Subcutaneous adipose tissue (tissue), 4 donors: ENCODE results near the gene LIPI. TPM values are rescaled to one million over a fixed set of nuclear protein-coding genes. Genes with fewer than 3 reads are reported as not detected.

Experiments used
- total RNA-seq, 4 donors: library from RNA; depleted of rRNA; stranded (reverse); fragments of >200 nt; gene quantifications; one replicate each; pipeline ENCODE4 v1.1.0, GENCODE V29; 2016
- TF ChIP-seq, protein P1 (sequence below): fragments of 450-650 bp; IDR thresholded peaks from one replicate; pipeline ENCODE4 v1.5.1; 2016; ENCODE audit warnings: low read depth, mild to moderate bottlenecking, control low read depth, antibody characterized with exemption, moderate library complexity

LIPI gene
- total RNA-seq, 4 donors from 2014 or later, result not detected

GRCh38 chr21:14119038-14119437, 91.7 kb downstream of the LIPI start:
- TF ChIP-seq, protein P1, sequence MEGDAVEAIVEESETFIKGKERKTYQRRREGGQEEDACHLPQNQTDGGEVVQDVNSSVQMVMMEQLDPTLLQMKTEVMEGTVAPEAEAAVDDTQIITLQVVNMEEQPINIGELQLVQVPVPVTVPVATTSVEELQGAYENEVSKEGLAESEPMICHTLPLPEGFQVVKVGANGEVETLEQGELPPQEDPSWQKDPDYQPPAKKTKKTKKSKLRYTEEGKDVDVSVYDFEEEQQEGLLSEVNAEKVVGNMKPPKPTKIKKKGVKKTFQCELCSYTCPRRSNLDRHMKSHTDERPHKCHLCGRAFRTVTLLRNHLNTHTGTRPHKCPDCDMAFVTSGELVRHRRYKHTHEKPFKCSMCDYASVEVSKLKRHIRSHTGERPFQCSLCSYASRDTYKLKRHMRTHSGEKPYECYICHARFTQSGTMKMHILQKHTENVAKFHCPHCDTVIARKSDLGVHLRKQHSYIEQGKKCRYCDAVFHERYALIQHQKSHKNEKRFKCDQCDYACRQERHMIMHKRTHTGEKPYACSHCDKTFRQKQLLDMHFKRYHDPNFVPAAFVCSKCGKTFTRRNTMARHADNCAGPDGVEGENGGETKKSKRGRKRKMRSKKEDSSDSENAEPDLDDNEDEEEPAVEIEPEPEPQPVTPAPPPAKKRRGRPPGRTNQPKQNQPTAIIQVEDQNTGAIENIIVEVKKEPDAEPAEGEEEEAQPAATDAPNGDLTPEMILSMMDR, result no peak

GRCh38 chr21:14116080-14116481, 94.7 kb downstream of the LIPI start:
- TF ChIP-seq, protein P1, result no peak

GRCh38 chr21:14115646-14116045, 95.1 kb downstream of the LIPI start:
- TF ChIP-seq, protein P1, result no peak

DNA sequence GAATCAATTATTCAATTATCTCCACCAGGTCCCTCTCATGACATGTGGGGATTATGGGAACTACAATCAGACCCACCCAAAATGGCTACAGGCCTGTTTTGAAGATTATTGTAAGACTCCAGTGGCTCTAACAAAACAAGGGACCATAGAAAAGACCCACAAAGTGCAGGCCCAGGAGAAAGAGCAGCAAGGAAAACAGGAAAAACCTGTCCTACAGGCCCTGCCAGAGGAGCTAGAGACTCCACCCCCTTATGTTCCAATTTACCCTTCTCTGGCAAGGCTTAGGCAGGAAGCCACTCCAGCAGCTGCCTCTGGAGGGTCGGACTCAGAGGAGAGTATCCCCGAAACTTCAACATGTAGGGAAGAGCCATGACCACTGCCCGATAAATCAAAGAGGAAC, 96.5 kb downstream of the LIPI start:
- TF ChIP-seq, protein P1, result no peak

DNA sequence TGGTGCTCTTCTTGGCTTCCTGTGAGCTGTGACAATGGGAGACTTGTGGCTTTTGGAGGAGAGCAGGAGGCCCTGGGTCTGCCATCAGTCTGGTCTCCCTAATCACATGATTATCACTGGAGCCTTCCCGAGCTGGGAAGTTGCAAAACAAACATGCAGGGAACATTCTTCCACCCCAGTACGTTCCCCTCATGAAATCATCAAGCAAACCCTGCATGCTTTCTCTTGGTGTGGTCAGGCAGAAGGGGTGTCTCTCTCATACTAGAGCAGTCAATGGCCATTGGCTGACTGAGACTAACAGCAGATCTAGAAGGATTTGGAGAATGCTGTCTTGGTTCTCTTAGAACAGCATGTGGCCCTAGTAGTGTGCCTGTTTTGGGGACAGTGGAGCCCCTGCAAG, 111.2 kb downstream of the LIPI start:
- TF ChIP-seq, protein P1, result no peak

DNA sequence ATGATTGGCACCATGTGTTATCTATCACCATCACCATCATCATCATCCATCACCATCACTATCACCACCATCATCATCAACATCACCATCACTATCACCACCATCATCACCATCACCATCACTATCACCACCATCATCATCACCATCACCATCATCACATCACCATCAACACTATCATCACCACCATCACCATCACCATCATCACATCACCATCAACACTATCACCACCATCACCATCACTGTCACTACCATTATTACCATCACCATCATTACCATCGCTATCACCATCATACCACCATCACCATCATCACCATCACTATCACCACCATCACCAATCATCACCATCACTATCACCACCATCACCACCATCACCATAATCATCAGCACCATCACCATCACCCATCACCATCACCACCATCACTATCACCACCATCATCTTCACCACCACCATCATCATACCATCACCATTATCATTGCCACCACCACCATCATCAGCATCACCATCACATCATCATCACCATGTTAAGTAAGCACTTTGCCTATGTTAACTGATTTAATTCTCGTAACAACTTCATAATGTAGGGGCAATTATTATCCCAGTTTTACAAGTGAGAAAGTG, 112.8 kb downstream of the LIPI start:
- TF ChIP-seq, protein P1, result no peak

GRCh38 chr21:14096577-14096976, 114.2 kb downstream of the LIPI start:
- TF ChIP-seq, protein P1, result no peak
